Measurements from ENCODE around the gene WNT9A.

GRCh38 chr1:227906550-227907071 is 41.1 kb downstream of the WNT9A start:
- TF ChIP-seq ZNF274 (IDR thresholded peaks at IDR 0.05; ENCODE audit: low read depth, low read length) (no peak), SUZ12 (IDR thresholded peaks at IDR 0.05; ENCODE audit: extremely low read depth, insufficient read depth, insufficient read length) (no peak)

Measured in NT2/D1 (cell line).